HG03378 (cell line): Measurements from ENCODE around the gene IL18R1.

ENCODE experiments used
- ATAC-seq: cut with Tn5 transposase; IDR thresholded peaks from one replicate; pipeline ENCODE4 v1.9.1; 2021; ENCODE audit warnings: mild to moderate bottlenecking, moderate library complexity; ENCODE audit not compliant: unreplicated experiment

The IL18R1 gene

DNA sequence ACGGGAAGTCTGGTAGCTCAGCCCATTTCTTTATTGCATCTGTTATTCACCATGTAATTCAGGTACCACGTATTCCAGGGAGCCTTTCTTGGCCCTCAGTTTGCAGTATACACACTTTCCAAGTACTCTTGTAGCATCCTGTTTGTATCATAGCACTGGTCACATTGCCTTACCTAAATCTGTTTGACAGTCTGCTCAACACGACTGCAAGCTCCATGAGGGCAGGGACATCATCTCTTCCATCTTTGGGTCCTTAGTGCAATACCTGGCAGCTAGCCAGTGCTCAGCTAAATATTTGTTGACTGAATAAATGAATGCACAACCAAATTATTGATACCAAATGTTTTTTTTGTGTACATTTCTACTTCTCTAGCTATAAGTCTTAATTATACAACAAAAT lies 11.2 kb upstream of the IL18R1 start:
- ATAC-seq: no peak

- no peak for ATAC-seq
Measured at GRCh38 chr2:102345329-102345920, 10.2 kb upstream of the IL18R1 start.

GRCh38 chr2:102346381-102347130 lies 9.0 kb upstream of the IL18R1 start:
- ATAC-seq: no peak

- no peak for ATAC-seq
Measured at GRCh38 chr2:102350137-102350793, 5.3 kb upstream of the IL18R1 start.

DNA sequence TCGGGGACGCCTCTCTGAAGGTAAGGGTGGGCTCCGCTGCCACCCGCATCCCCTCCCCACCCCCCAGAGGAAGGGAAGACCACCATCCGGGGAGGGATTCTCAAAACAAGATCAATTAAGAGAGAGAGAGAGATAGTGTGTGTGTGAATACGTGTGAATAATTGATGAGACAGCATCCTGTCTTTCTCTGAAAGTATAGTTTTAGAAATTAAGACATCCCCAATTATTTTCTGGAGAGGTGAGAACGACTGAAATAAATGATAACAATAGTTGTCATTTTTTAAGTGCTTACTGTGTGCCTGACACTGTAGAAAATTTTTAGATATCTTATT lies 751 bp downstream of the IL18R1 start:
- peak; percentile 11 for ATAC-seq

- ATAC-seq: no peak
Measured at GRCh38 chr2:102356741-102357140, 1.1 kb downstream of the IL18R1 start.

DNA sequence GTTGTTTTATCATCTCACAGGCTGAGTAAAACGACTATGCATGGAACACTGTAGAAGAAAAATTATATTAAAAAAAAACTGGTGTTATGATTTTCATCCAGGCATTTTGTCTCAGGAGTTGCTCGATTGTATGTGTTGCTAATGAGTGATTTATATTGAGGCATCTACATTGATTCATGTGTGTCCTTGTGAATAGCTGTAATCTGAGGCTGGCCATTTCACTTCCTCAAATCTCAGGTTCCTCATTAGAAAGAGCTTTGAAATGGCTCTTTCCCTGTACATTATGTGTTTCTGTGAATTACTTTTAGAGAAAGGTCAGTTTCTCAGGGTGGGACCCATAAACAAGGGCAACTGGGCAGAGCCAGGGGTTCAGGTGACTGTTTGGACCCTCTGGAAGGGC lies 2.3 kb downstream of the IL18R1 start:
- ATAC-seq: peak; percentile 41

DNA sequence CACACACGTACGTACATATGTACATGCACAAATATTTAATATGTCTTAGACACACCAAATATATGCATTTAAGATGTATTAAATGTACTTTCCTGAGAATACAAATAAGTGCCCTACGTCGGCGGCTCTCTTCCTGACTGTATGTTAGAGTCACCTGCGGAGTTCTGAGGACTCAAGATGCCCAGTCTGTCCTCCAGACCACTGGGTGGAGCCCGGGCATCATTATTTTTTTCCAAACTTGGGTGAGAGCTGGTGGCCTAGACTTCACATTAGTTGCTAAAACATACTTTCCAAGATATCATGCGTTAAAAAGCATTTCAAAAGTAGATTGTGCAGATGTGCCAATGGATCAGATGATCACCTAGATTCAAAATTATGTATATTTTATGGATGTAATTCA lies 2.9 kb downstream of the IL18R1 start:
- ATAC-seq: no peak

DNA sequence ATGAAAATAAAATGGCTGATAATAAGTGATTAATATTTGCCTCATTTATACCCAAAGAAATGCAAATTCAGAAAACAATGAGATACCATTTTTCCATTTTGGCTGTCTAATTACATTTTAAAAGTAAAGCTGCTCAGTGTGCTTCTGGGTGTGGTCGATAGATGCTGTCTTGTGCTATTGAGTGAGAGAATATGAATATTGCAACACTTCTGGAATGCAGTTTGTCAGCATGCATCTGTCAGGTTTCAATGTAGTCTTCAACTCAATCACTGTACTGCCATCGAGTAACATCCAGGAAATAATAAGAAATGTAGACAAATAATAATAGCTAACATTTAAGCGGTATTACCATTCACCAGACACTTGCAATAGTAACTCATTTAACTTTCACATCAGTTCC lies 3.9 kb downstream of the IL18R1 start:
- ATAC-seq: no peak

- ATAC-seq: no peak
Measured at GRCh38 chr2:102361632-102362241, 6.1 kb downstream of the IL18R1 start.

DNA sequence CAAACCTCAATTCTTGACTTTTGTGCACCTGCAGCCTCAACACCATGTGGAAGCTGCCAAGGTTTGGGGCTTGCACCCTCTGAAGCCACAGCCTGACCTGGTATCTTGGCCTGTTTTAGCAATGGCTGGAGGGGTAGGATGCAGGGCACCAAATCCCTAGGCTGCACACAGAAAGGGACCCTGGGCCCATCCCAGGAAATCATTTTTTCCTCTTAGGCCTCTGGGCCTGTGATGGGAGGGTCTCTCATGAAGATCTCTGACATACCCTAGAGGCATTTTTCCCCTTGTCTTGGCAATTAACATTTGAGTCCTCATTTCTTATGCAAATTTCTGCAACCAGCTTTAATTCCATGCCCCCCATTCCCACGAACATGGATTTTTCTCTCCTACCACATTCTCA lies 10.2 kb downstream of the IL18R1 start:
- ATAC-seq: no peak

- ATAC-seq: peak; percentile 87
Measured at GRCh38 chr2:102366406-102367112, 11.0 kb downstream of the IL18R1 start.

DNA sequence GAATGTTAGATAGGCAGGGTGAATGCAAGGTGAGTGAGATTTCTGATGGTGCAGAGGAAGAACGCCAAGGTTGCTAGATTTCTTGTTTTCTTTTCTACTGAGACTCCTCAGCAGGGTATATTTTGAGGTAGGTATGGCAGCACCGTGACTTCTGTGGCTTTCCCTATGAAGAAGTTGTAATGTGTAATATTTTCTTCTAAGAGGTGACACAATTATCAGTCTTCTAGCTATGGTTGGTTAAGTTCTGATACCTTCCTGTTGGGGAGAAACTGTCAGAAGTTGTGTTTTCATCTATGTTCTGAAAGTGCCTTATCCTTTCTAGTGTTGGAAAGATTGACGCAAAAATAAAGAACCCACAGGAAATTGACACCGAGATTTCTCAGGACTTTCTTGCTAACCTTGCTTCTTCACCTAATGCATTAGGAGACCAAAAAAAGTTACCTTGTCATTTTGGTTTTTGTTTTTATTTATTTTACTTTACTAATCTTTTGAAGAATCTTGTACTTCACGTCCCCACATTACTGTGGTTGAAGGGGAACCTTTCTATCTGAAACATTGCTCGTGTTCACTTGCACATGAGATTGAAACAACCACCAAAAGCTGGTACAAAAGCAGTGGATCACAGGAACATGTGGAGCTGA lies 11.9 kb downstream of the IL18R1 start:
- ATAC-seq: peak; percentile 65

- ATAC-seq: no peak
Measured at GRCh38 chr2:102368461-102369109, 13.0 kb downstream of the IL18R1 start.

- no peak for ATAC-seq
Measured at GRCh38 chr2:102369866-102370265, 14.3 kb downstream of the IL18R1 start.

DNA sequence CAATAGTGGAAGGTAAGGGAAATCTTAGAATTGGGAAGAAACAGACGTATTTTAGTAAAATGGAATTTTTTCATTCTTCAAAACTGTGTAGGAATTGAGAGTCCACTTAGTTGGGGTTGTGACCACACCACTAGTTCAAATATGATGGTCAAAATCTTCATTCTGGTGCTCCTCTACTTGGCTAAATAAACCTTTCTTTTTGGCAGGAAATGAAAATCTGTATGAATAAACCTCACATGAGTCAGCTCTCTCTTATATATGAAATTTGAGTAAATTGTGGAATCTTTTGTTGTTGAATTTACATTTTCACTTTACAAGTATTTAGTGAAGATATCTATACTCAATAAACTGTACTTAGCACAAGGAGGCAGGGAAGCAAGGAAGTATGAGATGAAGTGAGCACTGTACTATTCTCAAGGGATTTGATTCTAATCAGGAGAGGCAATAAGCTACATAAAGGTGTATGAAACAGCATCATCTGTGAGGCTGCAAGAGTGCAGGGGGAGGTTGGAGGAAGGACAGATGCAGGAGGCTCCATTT lies 20.5 kb downstream of the IL18R1 start:
- no peak for ATAC-seq

- ATAC-seq: no peak
Measured at GRCh38 chr2:102383722-102384121, 28.1 kb downstream of the IL18R1 start.

DNA sequence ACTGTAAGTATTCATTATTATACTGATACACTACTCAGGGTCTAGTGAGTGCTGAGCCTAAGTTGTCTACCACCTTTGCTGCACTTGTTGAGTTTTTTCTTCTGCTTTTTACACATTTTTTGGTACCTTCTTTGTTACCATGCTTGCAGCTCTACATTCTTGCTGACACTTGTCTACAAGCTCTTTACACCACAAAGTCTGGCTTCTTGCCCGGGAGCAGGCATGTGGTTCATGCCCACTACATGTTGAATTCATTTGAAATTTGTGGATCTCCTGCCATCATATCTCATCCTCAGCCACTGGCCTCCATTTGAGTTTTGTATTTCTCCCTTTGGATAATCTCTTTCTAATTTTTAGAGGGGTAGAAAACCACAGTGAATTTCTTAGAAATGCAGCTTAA lies 29.9 kb downstream of the IL18R1 start:
- no peak for ATAC-seq

DNA sequence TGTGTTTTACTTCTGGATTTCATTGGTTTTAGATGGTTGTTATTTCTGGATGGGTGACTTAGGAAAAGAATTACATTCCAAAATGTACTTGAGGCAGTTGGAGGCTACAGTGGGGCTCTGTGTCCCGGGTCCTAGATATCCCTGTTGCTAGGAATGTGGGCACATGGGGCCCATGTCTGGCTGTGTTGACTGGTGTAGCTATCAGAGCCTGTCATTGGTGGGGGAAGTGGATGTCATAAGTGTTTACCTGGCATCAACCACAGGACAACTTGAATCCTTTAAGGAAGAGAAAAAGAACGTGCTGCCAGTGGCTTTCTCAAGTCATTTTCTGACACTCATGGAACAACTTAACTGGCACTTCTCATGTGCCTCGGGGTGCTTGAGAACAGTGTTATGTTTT lies 30.4 kb downstream of the IL18R1 start:
- ATAC-seq: no peak
